Measurements from ENCODE around the gene SNRNP200.
"Not testable (repeated sequence)": the region's sequence is repeated elsewhere in the genome, so short reads cannot be mapped to it uniquely, and the experiment has no call there.

SNRNP200 gene

GRCh38 chr2:96261328-96262003 lies 43.9 kb downstream of the SNRNP200 start:
- no peak for DNase-seq (ENCODE audit: low spot score)
- in situ Hi-C loops (cut with MboI; ENCODE audit: low pct_unique_long_range_greater_than_20kb, low sequenced_read_pairs, unreplicated experiment), result no loop called here
- TF ChIP-seq CTCF (IDR thresholded peaks at IDR 0.05; ENCODE audit: extremely low read depth, insufficient read depth, missing control alignments), result no peak

- TF ChIP-seq CTCF (IDR thresholded peaks at IDR 0.05; ENCODE audit: extremely low read depth, insufficient read depth, missing control alignments), result peak; percentile 66
- DNase-seq (ENCODE audit: low spot score), result peak; percentile 68
Observed at GRCh38 chr2:96260387-96261260, 44.7 kb downstream of the SNRNP200 start.

GRCh38 chr2:96259497-96259921 lies 45.8 kb downstream of the SNRNP200 start:
- no peak for DNase-seq (ENCODE audit: low spot score)
- TF ChIP-seq CTCF (IDR thresholded peaks at IDR 0.05; ENCODE audit: extremely low read depth, insufficient read depth, missing control alignments), result no peak
- in situ Hi-C loops (cut with MboI; ENCODE audit: low pct_unique_long_range_greater_than_20kb, low sequenced_read_pairs, unreplicated experiment), result no loop called here

More at GRCh38 chr2:96260387-96261260, 44.7 kb downstream of the SNRNP200 start:
- in situ Hi-C loops (cut with MboI; ENCODE audit: low pct_unique_long_range_greater_than_20kb, low sequenced_read_pairs, unreplicated experiment), result no loop called here

GRCh38 chr2:96258166-96259022 lies 47.0 kb downstream of the SNRNP200 start:
- in situ Hi-C loops (cut with MboI; ENCODE audit: low pct_unique_long_range_greater_than_20kb, low sequenced_read_pairs, unreplicated experiment), result no loop called here
- no peak for DNase-seq (ENCODE audit: low spot score)
- no peak for TF ChIP-seq CTCF (IDR thresholded peaks at IDR 0.05; ENCODE audit: extremely low read depth, insufficient read depth, missing control alignments)

GRCh38 chr2:96257744-96258143 lies 47.6 kb downstream of the SNRNP200 start:
- DNase-seq (ENCODE audit: low spot score); in situ Hi-C loops (cut with MboI; ENCODE audit: low pct_unique_long_range_greater_than_20kb, low sequenced_read_pairs, unreplicated experiment): not testable (repeated sequence)

- no peak for DNase-seq (ENCODE audit: low spot score)
- no peak for TF ChIP-seq CTCF (IDR thresholded peaks at IDR 0.05; ENCODE audit: extremely low read depth, insufficient read depth, missing control alignments)
- in situ Hi-C loops (cut with MboI; ENCODE audit: low pct_unique_long_range_greater_than_20kb, low sequenced_read_pairs, unreplicated experiment), result no loop called here
Observed at GRCh38 chr2:96256611-96257113, 48.7 kb downstream of the SNRNP200 start.

Measured in GM13977 (cell line).